Measurements from ENCODE around the gene EWSR1.

EWSR1 gene

DNA sequence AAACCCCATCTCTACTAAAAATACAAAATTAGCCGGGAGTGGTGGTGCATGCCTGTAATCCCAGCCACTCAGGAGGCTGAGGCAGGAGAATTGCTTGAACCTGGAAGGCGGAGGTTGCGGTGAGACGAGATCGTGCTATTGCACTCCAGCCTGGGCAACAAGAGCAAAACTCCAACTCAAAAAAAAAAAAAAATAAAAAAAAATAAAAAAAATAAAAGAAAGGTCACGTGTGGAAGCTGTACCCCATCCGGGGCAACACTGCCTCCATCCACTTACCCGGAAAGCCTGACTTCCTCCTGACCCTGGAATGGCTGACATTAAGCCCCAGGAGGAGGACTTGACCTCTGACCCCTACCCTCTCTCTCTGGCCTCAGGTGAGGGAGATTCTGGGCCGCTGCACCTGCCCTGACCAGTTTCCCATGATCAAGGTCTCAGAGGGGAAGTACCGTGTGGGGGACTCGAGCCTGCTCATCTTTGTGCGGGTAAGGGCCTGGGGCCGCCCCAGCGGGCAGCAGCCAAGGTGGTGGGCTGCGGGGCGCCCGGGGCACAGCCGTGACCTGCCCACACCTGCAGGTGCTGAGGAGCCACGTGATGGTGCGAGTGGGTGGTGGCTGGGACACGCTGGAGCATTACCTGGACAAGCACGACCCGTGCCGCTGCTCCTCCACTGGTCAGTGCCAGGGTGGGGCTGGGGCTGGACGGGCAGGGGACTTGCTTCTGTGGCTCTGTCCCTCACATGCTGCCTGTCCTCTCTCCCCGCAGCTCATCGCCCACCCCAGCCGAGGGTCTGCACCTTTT lies 42.2 kb downstream of the EWSR1 start:
- TF ChIP-seq, protein P1, sequence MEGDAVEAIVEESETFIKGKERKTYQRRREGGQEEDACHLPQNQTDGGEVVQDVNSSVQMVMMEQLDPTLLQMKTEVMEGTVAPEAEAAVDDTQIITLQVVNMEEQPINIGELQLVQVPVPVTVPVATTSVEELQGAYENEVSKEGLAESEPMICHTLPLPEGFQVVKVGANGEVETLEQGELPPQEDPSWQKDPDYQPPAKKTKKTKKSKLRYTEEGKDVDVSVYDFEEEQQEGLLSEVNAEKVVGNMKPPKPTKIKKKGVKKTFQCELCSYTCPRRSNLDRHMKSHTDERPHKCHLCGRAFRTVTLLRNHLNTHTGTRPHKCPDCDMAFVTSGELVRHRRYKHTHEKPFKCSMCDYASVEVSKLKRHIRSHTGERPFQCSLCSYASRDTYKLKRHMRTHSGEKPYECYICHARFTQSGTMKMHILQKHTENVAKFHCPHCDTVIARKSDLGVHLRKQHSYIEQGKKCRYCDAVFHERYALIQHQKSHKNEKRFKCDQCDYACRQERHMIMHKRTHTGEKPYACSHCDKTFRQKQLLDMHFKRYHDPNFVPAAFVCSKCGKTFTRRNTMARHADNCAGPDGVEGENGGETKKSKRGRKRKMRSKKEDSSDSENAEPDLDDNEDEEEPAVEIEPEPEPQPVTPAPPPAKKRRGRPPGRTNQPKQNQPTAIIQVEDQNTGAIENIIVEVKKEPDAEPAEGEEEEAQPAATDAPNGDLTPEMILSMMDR (IDR thresholded peaks at IDR 0.05; ENCODE audit: extremely low read depth, insufficient read depth, missing control alignments): no peak
- in situ Hi-C loops (cut with MboI; ENCODE audit: low pct_unique_long_range_greater_than_20kb, low sequenced_read_pairs, unreplicated experiment): no loop called here
- DNase-seq (ENCODE audit: low spot score): peak; percentile 48

DNA sequence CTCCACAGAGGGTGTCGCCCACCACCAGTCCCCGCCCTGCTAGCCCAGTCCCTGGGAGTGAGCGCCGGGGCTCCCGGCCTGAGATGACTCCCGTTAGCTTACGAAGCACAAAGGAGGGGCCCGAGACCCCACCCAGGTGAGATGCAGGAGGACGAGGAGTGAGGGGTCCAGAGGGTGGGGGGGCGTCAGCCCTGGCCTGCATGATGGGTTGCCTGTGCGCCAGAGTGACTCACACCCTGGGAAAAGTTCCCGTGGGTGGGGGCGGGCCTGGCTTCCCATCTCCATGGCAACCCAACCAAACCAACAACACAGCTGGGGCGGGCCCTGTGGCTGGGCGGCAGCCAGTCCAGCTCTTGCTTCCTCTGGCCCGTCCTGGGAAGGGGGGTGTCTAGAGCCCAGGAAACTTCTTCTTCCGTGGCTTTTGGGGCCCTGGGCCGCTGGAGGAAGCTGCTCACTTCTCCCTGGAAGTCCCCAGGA lies 42.8 kb downstream of the EWSR1 start:
- TF ChIP-seq, protein P1 (IDR thresholded peaks at IDR 0.05; ENCODE audit: extremely low read depth, insufficient read depth, missing control alignments): no peak
- DNase-seq (ENCODE audit: low spot score): peak; percentile 93
- in situ Hi-C loops (cut with MboI; ENCODE audit: low pct_unique_long_range_greater_than_20kb, low sequenced_read_pairs, unreplicated experiment): no loop called here

DNA sequence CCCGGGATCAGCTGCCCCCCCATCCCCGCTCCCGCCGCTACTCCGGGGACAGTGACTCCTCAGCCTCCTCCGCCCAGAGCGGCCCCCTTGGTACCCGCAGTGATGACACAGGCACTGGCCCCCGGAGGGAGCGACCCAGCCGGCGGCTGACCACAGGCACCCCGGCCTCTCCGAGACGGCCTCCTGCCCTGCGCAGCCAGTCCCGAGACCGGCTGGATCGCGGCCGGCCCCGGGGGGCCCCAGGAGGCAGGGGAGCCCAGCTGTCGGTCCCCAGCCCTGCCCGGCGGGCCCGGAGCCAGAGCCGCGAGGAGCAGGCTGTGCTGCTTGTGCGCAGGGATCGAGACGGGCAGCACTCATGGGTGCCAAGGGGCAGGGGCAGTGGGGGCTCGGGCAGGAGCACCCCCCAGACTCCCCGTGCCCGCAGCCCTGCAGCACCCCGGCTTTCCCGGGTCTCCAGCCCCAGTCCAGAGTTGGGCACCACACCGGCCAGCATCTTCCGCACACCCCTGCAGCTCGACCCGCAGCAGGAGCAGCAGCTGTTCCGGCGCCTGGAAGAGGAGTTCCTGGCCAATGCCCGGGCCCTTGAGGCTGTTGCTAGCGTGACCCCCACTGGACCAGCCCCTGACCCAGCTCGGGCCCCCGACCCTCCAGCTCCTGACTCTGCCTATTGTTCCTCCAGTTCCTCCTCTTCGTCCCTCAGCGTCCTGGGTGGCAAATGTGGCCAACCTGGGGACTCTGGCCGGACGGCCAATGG lies 43.6 kb downstream of the EWSR1 start:
- DNase-seq (ENCODE audit: low spot score): no peak
- in situ Hi-C loops (cut with MboI; ENCODE audit: low pct_unique_long_range_greater_than_20kb, low sequenced_read_pairs, unreplicated experiment): no loop called here
- TF ChIP-seq, protein P1 (IDR thresholded peaks at IDR 0.05; ENCODE audit: extremely low read depth, insufficient read depth, missing control alignments): no peak

GRCh38 chr22:29312218-29313125 lies 44.4 kb downstream of the EWSR1 start:
- no peak for DNase-seq (ENCODE audit: low spot score)
- in situ Hi-C loops (cut with MboI; ENCODE audit: low pct_unique_long_range_greater_than_20kb, low sequenced_read_pairs, unreplicated experiment): no loop called here
- TF ChIP-seq, protein P1 (IDR thresholded peaks at IDR 0.05; ENCODE audit: extremely low read depth, insufficient read depth, missing control alignments): no peak

GRCh38 chr22:29313126-29313575 lies 45.1 kb downstream of the EWSR1 start:
- peak; percentile 79 for DNase-seq (ENCODE audit: low spot score)
- in situ Hi-C loops (cut with MboI; ENCODE audit: low pct_unique_long_range_greater_than_20kb, low sequenced_read_pairs, unreplicated experiment): no loop called here
- TF ChIP-seq, protein P1 (IDR thresholded peaks at IDR 0.05; ENCODE audit: extremely low read depth, insufficient read depth, missing control alignments): peak; percentile 71

All from GM13977 (cell line).